Epithelial cell of esophagus (primary cell): ENCODE data around the gene ATG5.
"Not testable (repeated sequence)": the region's sequence is repeated elsewhere in the genome, so short reads cannot be mapped to it uniquely, and the experiment has no call there.

Experiments used
- DNase-seq: peaks from one replicate; pipeline ENCODE4 v3.0.0; 2010; ENCODE audit warnings: low read depth
- H3K4me3 ChIP-seq: 2 replicates; pipeline ENCODE4 v1.5.1; 2011; ENCODE audit warnings: mild to moderate bottlenecking, low read length, control low read depth
- TF ChIP-seq, protein P1 (sequence below): IDR thresholded peaks from 2 replicates; pipeline ENCODE4 v1.5.1; 2011; ENCODE audit warnings: low read depth, mild to moderate bottlenecking, low read length, control low read depth, inconsistent platforms; ENCODE audit not compliant: insufficient read depth; ENCODE audit errors: missing control alignments

The ATG5 gene

DNA sequence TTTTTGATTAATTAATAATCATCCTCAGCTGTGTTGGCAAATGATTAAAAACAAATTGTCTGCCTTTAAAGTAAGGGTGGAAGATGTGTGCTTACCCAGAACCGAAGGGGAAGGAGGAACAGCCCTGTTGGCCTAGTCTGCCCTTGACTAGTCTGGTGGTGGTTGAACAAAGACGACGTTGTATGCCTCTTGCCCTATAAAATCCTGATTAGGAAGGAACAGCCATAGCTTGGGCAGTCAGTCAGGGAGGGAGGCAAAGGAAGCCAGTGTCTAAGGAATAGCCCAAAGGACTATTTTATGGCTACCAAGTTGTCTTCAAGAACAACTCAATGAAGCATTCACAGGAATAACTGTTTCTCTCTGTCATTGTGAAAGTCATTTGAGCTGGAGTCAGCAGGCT, 168.7 kb downstream of the ATG5 start:
- no peak for DNase-seq
- H3K4me3 ChIP-seq, result no peak overlapping the region
- TF ChIP-seq, protein P1, sequence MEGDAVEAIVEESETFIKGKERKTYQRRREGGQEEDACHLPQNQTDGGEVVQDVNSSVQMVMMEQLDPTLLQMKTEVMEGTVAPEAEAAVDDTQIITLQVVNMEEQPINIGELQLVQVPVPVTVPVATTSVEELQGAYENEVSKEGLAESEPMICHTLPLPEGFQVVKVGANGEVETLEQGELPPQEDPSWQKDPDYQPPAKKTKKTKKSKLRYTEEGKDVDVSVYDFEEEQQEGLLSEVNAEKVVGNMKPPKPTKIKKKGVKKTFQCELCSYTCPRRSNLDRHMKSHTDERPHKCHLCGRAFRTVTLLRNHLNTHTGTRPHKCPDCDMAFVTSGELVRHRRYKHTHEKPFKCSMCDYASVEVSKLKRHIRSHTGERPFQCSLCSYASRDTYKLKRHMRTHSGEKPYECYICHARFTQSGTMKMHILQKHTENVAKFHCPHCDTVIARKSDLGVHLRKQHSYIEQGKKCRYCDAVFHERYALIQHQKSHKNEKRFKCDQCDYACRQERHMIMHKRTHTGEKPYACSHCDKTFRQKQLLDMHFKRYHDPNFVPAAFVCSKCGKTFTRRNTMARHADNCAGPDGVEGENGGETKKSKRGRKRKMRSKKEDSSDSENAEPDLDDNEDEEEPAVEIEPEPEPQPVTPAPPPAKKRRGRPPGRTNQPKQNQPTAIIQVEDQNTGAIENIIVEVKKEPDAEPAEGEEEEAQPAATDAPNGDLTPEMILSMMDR, result no peak

DNA sequence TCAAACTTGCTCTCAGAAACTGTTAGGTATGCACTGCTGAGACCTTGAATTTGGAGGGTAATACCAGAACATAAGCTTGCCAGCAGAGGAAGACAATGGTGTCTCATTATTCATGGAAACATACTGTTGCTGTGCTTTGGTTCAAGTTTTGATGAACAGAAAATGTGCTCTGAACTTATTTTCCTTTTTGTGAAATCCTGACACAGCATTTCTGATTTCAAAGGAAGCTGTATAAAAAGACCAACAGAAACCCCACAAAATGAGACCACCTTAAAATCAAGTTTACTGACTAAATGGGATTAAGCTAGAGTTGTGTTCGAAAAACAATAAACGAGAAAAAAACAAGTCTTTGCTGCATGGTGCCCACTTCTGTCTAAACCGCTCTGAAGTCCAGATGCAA, 169.1 kb downstream of the ATG5 start:
- TF ChIP-seq, protein P1, result no peak
- H3K4me3 ChIP-seq, result no peak overlapping the region
- DNase-seq, result no peak

DNA sequence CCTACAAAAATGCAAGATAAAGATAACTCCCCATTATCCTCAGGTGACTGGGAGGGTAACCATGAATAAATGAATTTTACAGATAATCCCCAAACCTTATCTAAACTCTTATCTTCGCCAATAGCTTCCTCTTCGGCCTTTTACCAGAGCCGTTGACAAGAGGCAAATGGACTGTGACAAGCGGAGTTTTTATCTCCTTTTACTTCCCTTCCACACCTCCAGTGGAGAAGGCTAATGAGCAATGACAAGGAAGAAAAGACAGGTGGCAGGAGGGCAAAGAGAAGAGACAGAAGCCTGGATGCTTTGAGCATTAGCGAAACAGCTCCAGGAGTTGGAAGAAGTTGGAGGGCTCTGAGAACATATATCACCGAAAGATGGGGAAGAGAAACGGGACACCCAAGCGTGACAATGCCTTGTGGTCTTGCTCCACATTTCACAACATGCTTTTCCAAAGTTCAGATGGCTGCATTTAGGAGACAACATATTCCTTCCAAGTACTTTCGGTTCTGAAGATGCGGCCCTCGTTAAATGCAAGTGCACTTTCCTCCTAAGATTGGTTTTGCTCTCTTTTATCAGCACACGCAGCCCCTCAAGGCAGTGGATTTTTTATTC, 170.2 kb downstream of the ATG5 start:
- no peak for DNase-seq
- TF ChIP-seq, protein P1, result no peak
- no peak overlapping the region for H3K4me3 ChIP-seq

DNA sequence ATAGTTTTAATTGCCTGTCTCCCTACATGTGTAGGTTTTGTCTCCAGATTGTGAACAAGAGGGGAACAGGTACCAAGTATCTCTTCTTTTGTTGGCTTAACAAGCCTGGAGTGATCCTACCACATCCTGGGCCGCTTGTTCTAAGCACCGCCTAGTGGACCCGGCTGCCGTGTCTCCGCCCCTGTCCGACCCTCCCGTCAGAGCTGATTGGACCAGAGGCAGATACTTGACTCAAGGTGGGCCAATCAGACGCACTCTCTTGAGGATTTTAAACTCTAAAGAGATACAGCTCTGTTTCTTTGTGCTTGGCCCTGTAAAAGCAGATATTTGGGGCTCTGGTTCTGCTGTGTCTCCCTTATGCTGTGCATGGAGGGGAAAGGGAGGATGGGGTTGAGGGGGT, 171.2 kb downstream of the ATG5 start:
- TF ChIP-seq, protein P1, result no peak
- DNase-seq, result no peak
- H3K4me3 ChIP-seq, result no peak overlapping the region

DNA sequence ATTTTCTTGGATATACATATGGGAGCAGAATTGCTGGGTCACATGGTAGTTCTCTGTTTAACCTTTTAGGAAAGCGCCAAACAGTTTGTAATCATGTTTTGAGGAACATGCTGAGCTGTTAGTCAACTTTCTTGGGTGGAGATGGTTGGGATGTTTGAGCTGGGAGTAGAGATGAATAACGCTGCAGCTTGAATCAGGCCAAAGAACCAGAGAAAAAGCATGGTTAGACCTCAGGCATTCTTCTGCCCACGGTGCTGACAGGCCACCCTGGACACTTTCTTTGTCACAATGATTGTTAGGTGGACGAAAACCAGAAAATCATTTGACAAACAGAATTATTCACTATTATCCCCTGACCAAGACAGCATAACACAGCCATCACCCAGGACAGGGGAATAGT, 172.6 kb downstream of the ATG5 start:
- H3K4me3 ChIP-seq, result no peak overlapping the region
- no peak for DNase-seq
- TF ChIP-seq, protein P1, result no peak

DNA sequence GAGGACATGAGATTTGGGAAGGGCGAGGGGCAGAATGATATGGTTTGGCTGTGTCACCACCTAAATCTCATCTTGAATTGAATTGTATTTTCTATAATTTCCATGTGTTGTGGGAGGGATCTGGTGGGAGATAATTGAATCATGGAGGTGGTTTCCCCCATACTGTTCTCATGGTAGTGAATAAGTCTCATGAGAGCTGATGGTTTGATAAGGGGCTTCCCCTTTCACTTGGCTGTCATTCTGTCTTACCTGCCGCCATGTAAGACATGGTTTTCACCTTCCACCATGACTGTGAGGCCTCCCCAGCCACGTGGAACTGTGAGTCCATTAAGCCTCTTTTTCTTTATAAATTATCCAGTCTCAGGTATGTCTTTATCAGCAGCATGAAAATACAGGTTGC, 173.1 kb downstream of the ATG5 start:
- not testable (repeated sequence) for DNase-seq, H3K4me3 ChIP-seq

DNA sequence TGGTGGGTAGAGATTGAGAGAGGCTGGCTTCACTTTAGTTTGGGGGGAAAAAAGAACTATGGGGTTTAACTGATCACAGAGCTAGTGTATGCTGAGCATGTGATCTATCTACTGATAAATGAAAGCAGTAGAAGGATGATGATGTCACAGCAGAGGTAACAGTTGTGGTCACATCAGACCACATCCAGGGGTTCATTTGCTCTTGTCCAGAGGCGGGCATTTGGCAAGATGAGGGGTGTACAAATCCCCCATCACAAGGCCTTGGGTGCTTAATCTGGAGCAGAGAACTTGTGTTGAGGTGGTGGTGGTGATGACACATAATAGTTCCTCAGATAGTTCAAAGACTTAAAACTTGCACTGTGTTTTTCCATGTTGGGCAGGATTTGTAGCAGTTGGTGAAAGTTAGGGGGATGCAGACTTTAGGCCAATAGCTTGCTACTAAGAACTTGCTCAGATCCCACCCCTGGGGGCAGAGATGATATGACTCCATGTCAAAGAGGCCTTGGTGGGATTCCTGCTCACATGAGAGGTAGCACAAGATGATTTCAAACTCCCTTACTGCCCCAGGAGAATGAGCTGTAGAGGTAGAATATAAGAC, 176.0 kb downstream of the ATG5 start:
- no peak overlapping the region for H3K4me3 ChIP-seq
- TF ChIP-seq, protein P1, result no peak
- DNase-seq, result no peak
